ENCODE measurements around the gene PGGHG.

- TF ChIP-seq CTCF (IDR thresholded peaks at IDR 0.05 in 8 of 11, conservative IDR thresholded peaks at IDR 0.05 in 3 of 11), result no peak
- TF ChIP-seq POLR2AphosphoS5 (IDR thresholded peaks at IDR 0.05), result peak in 1 of 3 donors; percentile 27
Observed at GRCh38 chr11:285021-285893, 3.7 kb upstream of the PGGHG start.

All from spleen (tissue), 7 donors.